Measurements from ENCODE around the gene AK8.

AK8 gene

DNA sequence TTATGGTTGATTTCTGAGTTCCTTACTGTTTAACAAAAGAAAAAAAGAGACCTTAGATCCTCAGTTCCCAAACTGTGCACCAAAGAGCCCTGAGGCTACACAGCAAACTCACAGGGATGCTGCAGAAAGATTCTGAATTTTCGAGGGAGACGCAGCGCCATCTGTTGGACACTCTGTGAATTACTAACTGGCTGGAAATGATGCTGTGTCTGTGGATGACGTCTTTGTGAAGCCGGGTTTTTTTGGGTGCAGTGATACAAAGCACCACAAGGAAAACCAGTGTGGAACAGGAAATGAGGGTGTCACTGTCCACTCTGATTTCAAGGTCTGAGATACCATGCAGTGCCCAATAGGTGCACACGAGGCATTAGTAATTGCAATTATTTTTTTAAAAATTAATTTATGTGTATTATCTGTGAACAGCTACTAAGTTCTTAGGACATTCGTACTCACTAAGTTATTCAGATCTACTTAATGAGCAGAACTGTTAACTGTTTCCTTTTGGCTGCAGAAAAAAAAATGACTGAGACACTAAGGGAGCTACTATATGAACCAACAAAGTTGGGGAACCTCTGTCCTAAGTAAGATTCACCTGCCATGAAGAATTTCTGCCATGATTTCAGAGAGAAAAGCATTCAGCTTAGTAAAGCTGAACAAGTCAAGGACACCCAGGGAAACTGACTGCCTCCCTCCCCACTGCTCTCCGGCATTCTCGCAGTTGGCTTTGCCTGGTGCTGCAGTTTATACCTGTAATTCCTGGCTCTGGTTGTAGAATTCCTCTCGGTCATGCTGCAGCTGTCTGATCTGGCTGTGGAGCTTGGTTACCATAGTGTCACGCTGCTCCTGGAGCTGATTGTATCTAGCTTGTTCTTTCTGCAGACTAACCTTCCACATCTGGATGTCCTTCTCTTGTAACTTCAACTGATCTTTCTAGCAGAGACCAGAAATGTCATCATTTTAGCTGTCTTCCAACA is 24.1 kb upstream of the AK8 start:
- peak; percentile 81 to 93 for DNase-seq (ENCODE audit: low read depth in 1 of 2, low spot score in 1 of 2)
- in situ Hi-C loops (cut with HindIII; ENCODE audit: low pct_unique_long_range_greater_than_20kb, low sequenced_read_pairs) = no loop called here

DNA sequence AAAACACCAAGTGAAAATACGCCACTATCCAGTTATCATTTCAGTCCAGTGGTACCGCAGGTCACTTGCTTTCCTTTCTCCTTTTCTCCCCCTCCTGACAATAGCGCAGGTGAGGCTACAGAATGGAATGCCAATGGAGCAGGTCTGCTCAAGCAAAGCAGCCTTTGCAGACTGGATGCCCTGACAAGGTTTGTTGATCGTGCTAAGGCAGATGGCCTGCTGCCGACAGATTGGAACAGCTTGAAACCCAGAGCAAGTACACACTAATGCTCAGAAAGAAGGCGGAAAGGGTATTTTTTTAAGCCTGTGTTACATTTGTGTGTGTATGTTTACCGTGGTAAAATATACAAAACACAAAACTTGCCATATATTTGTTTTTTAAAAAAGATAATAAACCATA is 20.0 kb upstream of the AK8 start:
- in situ Hi-C loops (cut with HindIII; ENCODE audit: low pct_unique_long_range_greater_than_20kb, low sequenced_read_pairs) = no loop called here
- DNase-seq (ENCODE audit: low read depth in 1 of 2, low spot score in 1 of 2) = no peak
- no peak for TF ChIP-seq JUND (IDR thresholded peaks at IDR 0.05; ENCODE audit: low read depth)

More for the DNA sequence above, 24.1 kb upstream of the AK8 start:
- TF ChIP-seq JUND (IDR thresholded peaks at IDR 0.05; ENCODE audit: low read depth) = no peak

GRCh38 chr9:132896906-132897305 is 18.8 kb upstream of the AK8 start:
- in situ Hi-C loops (cut with HindIII; ENCODE audit: low pct_unique_long_range_greater_than_20kb, low sequenced_read_pairs) = no loop called here
- DNase-seq (ENCODE audit: low read depth in 1 of 2, low spot score in 1 of 2) = no peak
- no peak for TF ChIP-seq JUND (IDR thresholded peaks at IDR 0.05; ENCODE audit: low read depth)

GRCh38 chr9:132896264-132896663 is 18.2 kb upstream of the AK8 start:
- DNase-seq (ENCODE audit: low read depth in 1 of 2, low spot score in 1 of 2) = no peak
- in situ Hi-C loops (cut with HindIII; ENCODE audit: low pct_unique_long_range_greater_than_20kb, low sequenced_read_pairs) = no loop called here
- TF ChIP-seq JUND (IDR thresholded peaks at IDR 0.05; ENCODE audit: low read depth) = no peak

DNA sequence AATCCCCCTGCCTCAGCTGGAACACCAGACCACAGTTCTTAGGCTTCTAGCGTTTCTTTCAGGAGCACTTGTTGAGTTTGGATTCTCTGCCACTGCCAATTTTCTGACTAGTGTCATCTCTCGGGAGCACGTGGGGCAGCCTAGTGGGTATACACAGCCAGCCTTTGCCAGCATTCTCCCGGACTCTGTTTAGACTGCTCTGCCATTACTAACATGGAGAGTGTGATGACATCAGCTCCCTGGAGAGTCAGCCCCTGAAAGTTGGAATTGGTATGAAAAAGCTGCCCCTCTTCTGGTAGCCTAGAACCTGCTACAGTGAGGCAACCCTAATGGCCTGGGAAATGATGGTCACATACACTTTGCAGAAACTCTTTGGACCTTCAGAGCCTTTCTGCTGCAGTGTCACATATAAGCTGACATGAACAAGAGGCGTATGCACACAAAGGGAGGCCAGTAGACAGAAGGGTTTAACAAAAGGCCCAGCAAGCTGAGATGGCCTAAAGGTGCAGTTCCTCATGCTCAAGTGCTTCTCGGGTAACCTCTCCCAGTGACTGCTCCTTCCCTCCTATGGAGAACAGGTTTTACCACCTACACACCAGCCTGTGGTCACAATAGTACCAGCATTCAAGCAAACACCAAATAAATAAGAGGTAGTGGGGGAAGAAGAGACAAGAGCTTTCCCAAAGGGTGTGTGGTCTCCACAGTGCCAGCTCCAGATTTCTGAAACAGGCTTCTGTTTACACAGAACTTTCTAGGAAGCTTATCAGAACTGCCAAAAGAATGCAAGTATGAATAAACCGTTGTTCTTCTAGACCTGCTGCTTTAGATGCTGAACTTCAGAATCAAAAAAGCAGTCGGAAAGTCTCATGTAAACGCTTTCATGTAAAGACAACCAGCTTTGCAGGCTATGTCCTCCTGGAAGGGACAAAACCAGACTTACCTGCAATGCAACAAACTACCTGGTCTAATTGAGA is 17.1 kb upstream of the AK8 start:
- in situ Hi-C loops (cut with HindIII; ENCODE audit: low pct_unique_long_range_greater_than_20kb, low sequenced_read_pairs) = no loop called here
- TF ChIP-seq JUND (IDR thresholded peaks at IDR 0.05; ENCODE audit: low read depth) = no peak
- peak; percentile 57 to 78 for DNase-seq (ENCODE audit: low read depth in 1 of 2, low spot score in 1 of 2)

DNA sequence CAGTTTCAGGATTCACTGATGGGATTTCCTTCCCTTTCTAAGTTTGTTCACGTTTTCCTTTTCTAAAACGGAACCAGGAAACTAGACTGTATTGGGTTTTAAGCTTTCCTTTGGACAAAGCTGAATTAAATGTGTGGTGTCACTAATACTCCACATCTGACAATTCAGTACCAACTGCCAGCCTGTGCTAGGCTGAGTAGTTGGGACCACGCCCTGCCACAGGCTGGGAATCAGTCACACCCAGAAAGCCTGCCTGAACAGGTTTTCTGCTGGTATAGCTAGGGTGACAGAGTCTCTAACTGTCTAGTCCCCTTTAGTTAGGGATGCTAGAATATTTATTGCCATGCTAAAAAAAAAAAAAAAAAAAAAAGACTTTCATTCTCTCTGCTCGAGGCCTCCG is 16.3 kb upstream of the AK8 start:
- in situ Hi-C loops (cut with HindIII; ENCODE audit: low pct_unique_long_range_greater_than_20kb, low sequenced_read_pairs) = no loop called here
- DNase-seq (ENCODE audit: low read depth in 1 of 2, low spot score in 1 of 2) = no peak
- TF ChIP-seq JUND (IDR thresholded peaks at IDR 0.05; ENCODE audit: low read depth) = no peak

- no peak for TF ChIP-seq JUND (IDR thresholded peaks at IDR 0.05; ENCODE audit: low read depth)
- in situ Hi-C loops (cut with HindIII; ENCODE audit: low pct_unique_long_range_greater_than_20kb, low sequenced_read_pairs) = no loop called here
- no peak for DNase-seq (ENCODE audit: low read depth in 1 of 2, low spot score in 1 of 2)
These were observed 14.3 kb upstream of the AK8 start for GRCh38 chr9:132892400-132892799.

DNA sequence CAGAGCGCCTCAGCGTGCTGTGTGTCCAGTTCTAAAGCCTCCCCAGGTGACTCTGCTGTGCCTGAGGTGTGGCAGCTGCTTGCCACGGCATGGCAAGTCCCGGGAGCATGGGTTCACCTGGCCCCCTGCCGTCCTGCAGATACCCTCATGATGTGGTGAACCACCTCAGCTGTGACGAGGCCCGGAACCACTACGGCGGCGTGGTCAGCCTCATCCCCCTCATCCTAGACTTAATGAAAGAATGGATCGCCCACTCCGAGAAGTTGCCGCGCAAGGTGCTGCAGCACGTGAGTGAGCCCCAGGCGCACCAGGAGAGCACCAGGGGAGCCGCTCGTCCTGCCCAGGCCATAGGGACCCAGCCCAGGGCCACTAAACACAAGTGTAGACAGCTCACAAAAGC is 10.1 kb upstream of the AK8 start:
- in situ Hi-C loops (cut with HindIII; ENCODE audit: low pct_unique_long_range_greater_than_20kb, low sequenced_read_pairs) = no loop called here
- DNase-seq (ENCODE audit: low read depth in 1 of 2, low spot score in 1 of 2) = no peak
- TF ChIP-seq JUND (IDR thresholded peaks at IDR 0.05; ENCODE audit: low read depth) = no peak

DNA sequence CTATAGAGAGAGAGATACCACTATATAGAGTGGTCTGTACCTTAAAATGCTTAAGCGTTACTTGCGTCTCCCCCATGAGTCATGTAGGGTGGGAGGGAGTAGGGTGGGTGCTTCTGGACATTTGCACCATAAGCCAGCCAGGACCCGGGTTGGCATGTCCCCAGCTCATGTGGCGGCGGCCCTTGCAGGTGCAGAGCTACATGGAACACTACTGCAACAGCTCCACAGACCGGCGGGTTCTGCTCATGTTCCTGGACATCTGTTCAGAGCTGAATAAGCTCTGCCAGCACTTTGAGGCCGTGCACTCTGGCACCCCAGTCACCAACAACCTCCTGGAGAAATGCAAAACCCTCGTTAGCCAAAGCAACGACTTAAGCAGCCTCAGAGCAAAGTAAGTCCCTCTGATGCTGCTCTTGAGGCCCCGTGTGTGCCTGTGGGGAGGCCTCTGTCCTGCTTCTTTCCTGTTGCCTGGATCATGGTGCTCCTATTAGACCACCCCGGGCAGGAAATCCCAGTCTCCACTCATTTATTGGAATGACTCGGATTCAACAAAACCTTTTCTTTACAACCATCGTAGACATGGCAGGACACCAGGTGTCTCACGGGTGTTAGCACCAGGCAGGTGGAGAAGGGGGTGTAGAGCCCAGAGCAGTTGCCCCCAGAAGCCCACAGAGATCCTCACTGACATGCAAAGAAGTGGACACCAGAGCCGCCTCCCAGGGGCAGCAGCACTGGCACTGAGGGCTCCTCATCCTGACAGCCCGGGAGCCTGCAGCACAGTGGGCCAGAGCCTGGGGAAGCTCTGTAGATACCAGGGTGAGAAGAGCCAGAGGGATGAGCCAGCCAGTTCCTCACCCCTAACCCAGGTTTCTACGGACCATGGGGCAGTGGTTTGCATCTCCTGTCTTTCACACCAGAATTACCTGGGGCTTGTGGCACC is 9.4 kb upstream of the AK8 start:
- TF ChIP-seq JUND (IDR thresholded peaks at IDR 0.05; ENCODE audit: low read depth) = no peak
- DNase-seq (ENCODE audit: low read depth in 1 of 2, low spot score in 1 of 2) = no peak
- in situ Hi-C loops (cut with HindIII; ENCODE audit: low pct_unique_long_range_greater_than_20kb, low sequenced_read_pairs) = no loop called here

GRCh38 chr9:132886334-132886725 is 8.2 kb upstream of the AK8 start:
- no peak for TF ChIP-seq JUND (IDR thresholded peaks at IDR 0.05; ENCODE audit: low read depth)
- DNase-seq (ENCODE audit: low read depth in 1 of 2, low spot score in 1 of 2) = no peak
- in situ Hi-C loops (cut with HindIII; ENCODE audit: low pct_unique_long_range_greater_than_20kb, low sequenced_read_pairs) = no loop called here

GRCh38 chr9:132885720-132886333 is 7.7 kb upstream of the AK8 start:
- no peak for TF ChIP-seq JUND (IDR thresholded peaks at IDR 0.05; ENCODE audit: low read depth)
- in situ Hi-C loops (cut with HindIII; ENCODE audit: low pct_unique_long_range_greater_than_20kb, low sequenced_read_pairs) = no loop called here
- no peak for DNase-seq (ENCODE audit: low read depth in 1 of 2, low spot score in 1 of 2)
